Measurements from ENCODE around the gene ASCL5.

ASCL5 gene

GRCh38 chr1:201114245-201115131 is 12.5 kb downstream of the ASCL5 start:
- TF ChIP-seq, protein P1, sequence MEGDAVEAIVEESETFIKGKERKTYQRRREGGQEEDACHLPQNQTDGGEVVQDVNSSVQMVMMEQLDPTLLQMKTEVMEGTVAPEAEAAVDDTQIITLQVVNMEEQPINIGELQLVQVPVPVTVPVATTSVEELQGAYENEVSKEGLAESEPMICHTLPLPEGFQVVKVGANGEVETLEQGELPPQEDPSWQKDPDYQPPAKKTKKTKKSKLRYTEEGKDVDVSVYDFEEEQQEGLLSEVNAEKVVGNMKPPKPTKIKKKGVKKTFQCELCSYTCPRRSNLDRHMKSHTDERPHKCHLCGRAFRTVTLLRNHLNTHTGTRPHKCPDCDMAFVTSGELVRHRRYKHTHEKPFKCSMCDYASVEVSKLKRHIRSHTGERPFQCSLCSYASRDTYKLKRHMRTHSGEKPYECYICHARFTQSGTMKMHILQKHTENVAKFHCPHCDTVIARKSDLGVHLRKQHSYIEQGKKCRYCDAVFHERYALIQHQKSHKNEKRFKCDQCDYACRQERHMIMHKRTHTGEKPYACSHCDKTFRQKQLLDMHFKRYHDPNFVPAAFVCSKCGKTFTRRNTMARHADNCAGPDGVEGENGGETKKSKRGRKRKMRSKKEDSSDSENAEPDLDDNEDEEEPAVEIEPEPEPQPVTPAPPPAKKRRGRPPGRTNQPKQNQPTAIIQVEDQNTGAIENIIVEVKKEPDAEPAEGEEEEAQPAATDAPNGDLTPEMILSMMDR (IDR thresholded peaks at IDR 0.05), result peak; percentile 83
- peak; percentile 92 for DNase-seq (ENCODE audit: low spot score)
- peak overlapping the region in 1 of 2 donors; percentile 77 for H3K27ac ChIP-seq

GRCh38 chr1:201113451-201114244 is 13.3 kb downstream of the ASCL5 start:
- peak overlapping the region in 1 of 2 donors; percentile 77 for H3K27ac ChIP-seq
- TF ChIP-seq, protein P1 (IDR thresholded peaks at IDR 0.05), result no peak

More at GRCh38 chr1:201114245-201115131, 12.5 kb downstream of the ASCL5 start:
- H3K4me3 ChIP-seq, result peak overlapping the region; percentile 88

GRCh38 chr1:201112926-201113325 is 14.1 kb downstream of the ASCL5 start:
- TF ChIP-seq, protein P1 (IDR thresholded peaks at IDR 0.05), result no peak
- no peak overlapping the region for H3K27ac ChIP-seq
- DNase-seq (ENCODE audit: low spot score), result no peak
- H3K4me3 ChIP-seq, result no peak overlapping the region

More at GRCh38 chr1:201113451-201114244, 13.3 kb downstream of the ASCL5 start:
- no peak for DNase-seq (ENCODE audit: low spot score)
- H3K4me3 ChIP-seq, result peak overlapping the region; percentile 88

DNA sequence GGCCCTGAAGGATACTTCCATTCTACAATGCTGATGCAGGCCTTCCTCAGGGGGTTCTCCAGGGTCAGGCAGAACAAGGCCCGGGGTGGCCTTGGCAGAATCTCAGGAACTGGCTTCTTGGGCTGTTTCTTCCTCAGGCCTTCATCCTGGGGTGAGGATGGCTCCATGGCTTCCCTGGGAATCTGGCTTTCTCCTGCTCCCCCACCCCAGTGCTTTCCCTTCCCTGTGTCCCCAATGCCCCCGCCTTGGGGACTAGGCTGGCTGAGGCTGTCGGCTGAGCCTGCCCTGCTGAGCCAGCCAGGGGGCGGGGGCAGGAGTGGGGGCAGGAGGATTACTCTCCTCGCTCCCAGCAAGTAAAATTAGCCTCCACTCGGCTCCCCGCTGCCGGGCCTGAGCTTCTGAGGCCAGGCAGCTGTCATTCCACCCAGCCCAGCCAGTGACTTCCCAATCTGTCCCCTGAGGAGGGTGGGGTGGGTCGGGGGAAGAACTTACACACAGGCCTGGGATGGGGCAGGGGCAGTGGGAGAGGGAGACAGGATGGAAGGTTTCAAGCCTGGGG is 14.7 kb downstream of the ASCL5 start, which contains the start of gene CACNA1S:
TSS of gene CACNA1S (minus strand) at position 254 of the 559 bp plus-strand sequence. CDS start at position 167, 87 bp downstream.
- TF ChIP-seq, protein P1 (IDR thresholded peaks at IDR 0.05), result no peak
- Histone ChIP-seq H3K4me3 (no peak within 1 kb of the TSS), H3K27ac (no peak within 1 kb of the TSS)
- no peak for DNase-seq (ENCODE audit: low spot score)

GRCh38 chr1:201111672-201112071 is 15.3 kb downstream of the ASCL5 start:
- TF ChIP-seq, protein P1 (IDR thresholded peaks at IDR 0.05), result no peak
- H3K27ac ChIP-seq, result no peak overlapping the region
- H3K4me3 ChIP-seq, result no peak overlapping the region
- no peak for DNase-seq (ENCODE audit: low spot score)

- TF ChIP-seq, protein P1 (IDR thresholded peaks at IDR 0.05), result no peak
- DNase-seq (ENCODE audit: low spot score), result no peak
- H3K4me3 ChIP-seq, result no peak overlapping the region
Measured at GRCh38 chr1:201111156-201111555, 15.8 kb downstream of the ASCL5 start.

More at GRCh38 chr1:201111156-201111555, 15.8 kb downstream of the ASCL5 start:
- H3K27ac ChIP-seq, result no peak overlapping the region

Data from coronary artery (tissue), 2 donors.